Stimulated activated CD8-positive, alpha-beta memory T cell treated with anti-CD3 and anti-CD28 coated beads, Interleukin-2, amount 100 ng/mL, for 48 hours (primary cell): ENCODE data around the gene TENM3.

Experiments
- DNase-seq, 2 donors: peaks; one replicate each; pipeline ENCODE4 v3.0.0-alpha.2; 2020; ENCODE audit warnings: low read depth in 2 of 2

TENM3 gene

GRCh38 chr4:182288534-182288933 lies 45.3 kb downstream of the TENM3 start:
- DNase-seq, result no peak

GRCh38 chr4:182289809-182290208 lies 46.6 kb downstream of the TENM3 start:
- DNase-seq, result no peak

- DNase-seq, result no peak
Observed at GRCh38 chr4:182291175-182291574, 48.0 kb downstream of the TENM3 start.

- no peak for DNase-seq
Observed at GRCh38 chr4:182291597-182292270, 48.5 kb downstream of the TENM3 start.

- no peak for DNase-seq
Observed at GRCh38 chr4:182292612-182293011, 49.4 kb downstream of the TENM3 start.

- DNase-seq, result no peak
Observed at GRCh38 chr4:182293691-182294255, 50.6 kb downstream of the TENM3 start.

- DNase-seq, result no peak
Observed at GRCh38 chr4:182294451-182294850, 51.2 kb downstream of the TENM3 start.

- no peak for DNase-seq
Observed at GRCh38 chr4:182297659-182298058, 54.5 kb downstream of the TENM3 start.

GRCh38 chr4:182301736-182302135 lies 58.5 kb downstream of the TENM3 start:
- no peak for DNase-seq

GRCh38 chr4:182303847-182304246 lies 60.6 kb downstream of the TENM3 start:
- DNase-seq, result no peak

- no peak for DNase-seq
Observed at GRCh38 chr4:182306792-182307507, 63.7 kb downstream of the TENM3 start.

- DNase-seq, result no peak
Observed at GRCh38 chr4:182307746-182308145, 64.5 kb downstream of the TENM3 start.

- no peak for DNase-seq
Observed at GRCh38 chr4:182309877-182310276, 66.7 kb downstream of the TENM3 start.

- no peak for DNase-seq
Observed at GRCh38 chr4:182310316-182310715, 67.1 kb downstream of the TENM3 start.

GRCh38 chr4:182310962-182311361 lies 67.8 kb downstream of the TENM3 start:
- no peak for DNase-seq

- DNase-seq, result no peak
Observed at GRCh38 chr4:182314537-182314936, 71.3 kb downstream of the TENM3 start.

GRCh38 chr4:182318256-182318655 lies 75.1 kb downstream of the TENM3 start:
- DNase-seq, result no peak

- no peak for DNase-seq
Observed at GRCh38 chr4:182320092-182320491, 76.9 kb downstream of the TENM3 start.

- no peak for DNase-seq
Observed at GRCh38 chr4:182320580-182320979, 77.4 kb downstream of the TENM3 start.

- no peak for DNase-seq
Observed at GRCh38 chr4:182324282-182324681, 81.1 kb downstream of the TENM3 start.

- no peak for DNase-seq
Observed at GRCh38 chr4:182325397-182325796, 82.2 kb downstream of the TENM3 start.

GRCh38 chr4:182325848-182326255 lies 82.7 kb downstream of the TENM3 start:
- DNase-seq, result no peak

GRCh38 chr4:182328505-182328904 lies 85.3 kb downstream of the TENM3 start:
- DNase-seq, result no peak
